SK-N-MC (cell line): Measurements from ENCODE around the gene ZSCAN5A.

Experiments used
- EZH2 ChIP-seq: fragments of 200-600 bp; sonication (generic); IDR thresholded peaks from one replicate; pipeline ENCODE4 v1.6.1; 2017; ENCODE audit warnings: antibody characterized with exemption
- POLR2AphosphoS5 ChIP-seq: IDR thresholded peaks from 2 replicates; pipeline ENCODE4 v1.6.1; 2012; ENCODE audit warnings: mild to moderate bottlenecking, low read depth, low read length, borderline replicate concordance

DNA sequence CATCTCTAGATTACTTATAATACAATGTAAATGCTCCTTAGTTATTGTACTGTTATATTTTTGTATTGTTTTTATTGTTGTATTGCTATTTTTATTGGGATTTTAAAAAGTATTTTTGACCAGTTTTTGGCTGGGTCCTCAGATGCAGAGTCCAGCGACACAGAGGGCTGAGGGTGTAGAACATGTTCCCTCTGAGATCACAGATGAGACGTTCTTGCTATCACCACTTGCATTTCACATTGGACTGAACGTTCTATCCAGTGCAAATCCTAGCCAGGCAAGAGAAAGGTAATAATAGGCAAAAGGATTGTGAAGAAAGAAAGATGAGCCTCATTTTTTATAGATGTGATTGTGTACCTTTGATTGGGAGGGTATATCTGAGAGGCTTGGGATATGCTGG is 15.0 kb downstream of the ZSCAN5A start:
- TF ChIP-seq POLR2AphosphoS5 (no peak), EZH2 (no peak)
